K562 (cell line): ENCODE results near the gene USP27X. TPM values are rescaled to one million over a fixed set of nuclear protein-coding genes. Genes with fewer than 3 reads are reported as not detected.

Experiments
- GTF3C2 ChIP-seq: IDR thresholded peaks from 3 replicates; pipeline ENCODE4 v1.6.1; 2011; ENCODE audit warnings: borderline replicate concordance, mild to moderate bottlenecking, moderate library complexity; ENCODE audit not compliant: insufficient read length; ENCODE audit errors: extremely low read depth
- HIVEP1 ChIP-seq: fragments of 250-450 bp; sonication (Bioruptor Pico); IDR thresholded peaks from 2 replicates; pipeline ENCODE4 v1.4.0; 2020; ENCODE audit warnings: mild to moderate bottlenecking
- NEUROD1 ChIP-seq: fragments of 150-350 bp; IDR thresholded peaks from 2 replicates; pipeline ENCODE4 v1.6.1; 2014; ENCODE audit warnings: borderline replicate concordance, low read length, low read depth; ENCODE audit not compliant: partially characterized antibody
- NR1H2 ChIP-seq: sonication (generic); formaldehyde crosslinking; IDR thresholded peaks from 2 replicates; pipeline ENCODE4 v1.4.0; 2020; ENCODE audit warnings: mild to moderate bottlenecking, missing genetic modification reagents
- NRF1 ChIP-seq, 2 experiments: fragments of 450-650 bp; IDR thresholded peaks in 1 of 2; conservative IDR thresholded peaks in 1 of 2; 2 replicates each; pipeline ENCODE4 v1.6.1; 2014; ENCODE audit warnings: mild to moderate bottlenecking in 2 of 2
- ZNF174 ChIP-seq: fragments of 250-450 bp; sonication (Bioruptor Pico); IDR thresholded peaks from 2 replicates; pipeline ENCODE4 v1.4.0; 2020; ENCODE audit warnings: mild to moderate bottlenecking
- polyA plus RNA-seq, 8 experiments: library from polyadenylated mRNA; depleted of rRNA in 4 of 8; stranded (reverse) in 5 of 8; unstranded in 3 of 8; fragments of >200 nt; fragmentation: Nextera tagmentation in 2 of 8; fragmentation: Illumina TruSeq in 1 of 8; extraction: Ambion mirVana in 2 of 8; extraction: Trizol in 1 of 8; gene quantifications; 2 replicates each; pipeline versions ENCODE4 v1.2.1 to v1.2.3, GENCODE V29; 2011 to 2014; ENCODE audit warnings: inconsistent platforms in 1 of 8, missing spikeins in 1 of 8
- total RNA-seq, 7 experiments: library from RNA; depleted of rRNA in 6 of 7; stranded (reverse); fragments of >200 nt in 6 of 7; fragmentation: Illumina TruSeq in 2 of 7; extraction: Trizol in 2 of 7; gene quantifications; 2 replicates each; pipeline versions ENCODE4 v1.2.1 to v1.2.3, GENCODE V29; 2011 to 2021; ENCODE audit warnings: low replicate concordance in 1 of 7

Gene USP27X
- total and polyA plus RNA-seq, 9 of the 15 experiments (the other 6 are each of a cell fraction or from before 2014, with no cell fraction given): 0.15 to 4.7 (median 1.6) TPM

DNA sequence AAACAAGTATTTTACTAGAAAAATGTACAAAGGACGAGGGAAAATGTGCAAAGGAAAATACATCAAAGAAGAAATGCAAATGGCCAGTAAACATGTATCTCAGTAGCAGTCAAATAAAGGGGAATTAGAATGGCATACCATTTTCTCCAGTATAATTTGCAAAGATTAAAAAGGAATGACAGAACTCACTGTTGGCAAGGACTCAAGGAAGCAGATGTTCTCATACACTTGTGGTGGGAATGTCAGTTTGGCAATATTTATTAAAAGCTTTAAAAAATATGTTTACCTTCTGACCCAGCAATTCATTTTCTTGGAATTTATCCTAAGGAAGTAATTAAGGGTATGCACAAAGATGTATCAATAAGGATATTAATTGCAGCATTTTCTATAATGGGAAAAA lies 50.8 kb downstream of the USP27X start (continued):
- TF ChIP-seq GTF3C2: no peak
- TF ChIP-seq NEUROD1: no peak
- TF ChIP-seq NRF1 (conservative IDR thresholded peaks at IDR 0.05 in 1 of 2, IDR thresholded peaks at IDR 0.05 in 1 of 2): no peak
- no peak for TF ChIP-seq NR1H2 (CRISPR knock-in tag)
- TF ChIP-seq HIVEP1: no peak
- no peak for TF ChIP-seq ZNF174 (CRISPR knock-in tag)

Other genes with a start within 250 kb of the USP27X start
- 113 and 151 TPM in 2 replicates for gene PAGE1, start 183.5 kb upstream of the USP27X start, total RNA-seq (2014; rRNA removed)
- gene PAGE1, start 183.5 kb upstream of the USP27X start, total RNA-seq (2014; rRNA removed; fragmentation: Illumina TruSeq; extraction: Trizol): 109 and 123 TPM in 2 replicates
- 67.6 and 69.8 TPM in 2 replicates for gene PAGE1, start 183.5 kb upstream of the USP27X start, total RNA-seq (2015; rRNA removed; fragmentation: Illumina TruSeq; extraction: Trizol)
- 77.5 and 80.2 TPM in 2 replicates for gene PAGE1, start 183.5 kb upstream of the USP27X start, total RNA-seq (2021)
- gene PAGE1, start 183.5 kb upstream of the USP27X start, polyA plus RNA-seq (2011; rRNA removed): 9.0 and 43.5 TPM in 2 replicates
- gene PAGE1, start 183.5 kb upstream of the USP27X start, polyA plus RNA-seq (2014; fragmentation: Illumina TruSeq; extraction: Trizol): 90.7 and 104 TPM in 2 replicates
- 100 to 1,000 TPM; 499 to 520 TPM for gene PAGE1, start 183.5 kb upstream of the USP27X start, polyA plus RNA-seq (2014; fragmentation: Nextera tagmentation; extraction: Ambion mirVana)
- gene PAGE1, start 183.5 kb upstream of the USP27X start, polyA plus RNA-seq (2014; rRNA removed): 136 and 157 TPM in 2 replicates
- 1.7 and 2.4 TPM in 2 replicates for gene PAGE4, start 50.2 kb upstream of the USP27X start, total RNA-seq (2014; rRNA removed)
- gene PAGE4, start 50.2 kb upstream of the USP27X start, total RNA-seq (2014; rRNA removed; fragmentation: Illumina TruSeq; extraction: Trizol): 2.8 and 3.9 TPM in 2 replicates
- 2.2 and 3.7 TPM in 2 replicates for gene PAGE4, start 50.2 kb upstream of the USP27X start, total RNA-seq (2015; rRNA removed; fragmentation: Illumina TruSeq; extraction: Trizol)
- gene PAGE4, start 50.2 kb upstream of the USP27X start, total RNA-seq (2021): 1.1 and 1.3 TPM in 2 replicates
- 0.99 and 1.2 TPM in 2 replicates for gene PAGE4, start 50.2 kb upstream of the USP27X start, polyA plus RNA-seq (2011; rRNA removed)
- gene PAGE4, start 50.2 kb upstream of the USP27X start, polyA plus RNA-seq (2014; fragmentation: Illumina TruSeq; extraction: Trizol): 4.9 and 5.3 TPM in 2 replicates
- gene PAGE4, start 50.2 kb upstream of the USP27X start, polyA plus RNA-seq (2014; fragmentation: Nextera tagmentation; extraction: Ambion mirVana): 1 to 10 TPM; 6.7 to 8.0 TPM
- gene PAGE4, start 50.2 kb upstream of the USP27X start, polyA plus RNA-seq (2014; rRNA removed): 4.0 and 6.4 TPM in 2 replicates
- gene CLCN5, start 43.1 kb downstream of the USP27X start, total RNA-seq (2014; rRNA removed): 4.6 and 4.8 TPM in 2 replicates
- gene CLCN5, start 43.1 kb downstream of the USP27X start, total RNA-seq (2014; rRNA removed; fragmentation: Illumina TruSeq; extraction: Trizol): 9.5 TPM in 2 replicates
- gene CLCN5, start 43.1 kb downstream of the USP27X start, total RNA-seq (2015; rRNA removed; fragmentation: Illumina TruSeq; extraction: Trizol): 10.1 and 11.8 TPM in 2 replicates
- 8.6 and 9.7 TPM in 2 replicates for gene CLCN5, start 43.1 kb downstream of the USP27X start, total RNA-seq (2021)
- 5.1 and 7.4 TPM in 2 replicates for gene CLCN5, start 43.1 kb downstream of the USP27X start, polyA plus RNA-seq (2011; rRNA removed)
- gene CLCN5, start 43.1 kb downstream of the USP27X start, polyA plus RNA-seq (2014; fragmentation: Illumina TruSeq; extraction: Trizol): 7.1 and 7.2 TPM in 2 replicates
- 1 to 10 TPM in 1 of 2 experiments, under 1 TPM in 1; 0.94 to 1.6 TPM for gene CLCN5, start 43.1 kb downstream of the USP27X start, polyA plus RNA-seq (2014; fragmentation: Nextera tagmentation; extraction: Ambion mirVana)
- 4.6 and 4.8 TPM in 2 replicates for gene CLCN5, start 43.1 kb downstream of the USP27X start, polyA plus RNA-seq (2014; rRNA removed)